ENCODE data around the gene STEAP4.

The STEAP4 gene

DNA sequence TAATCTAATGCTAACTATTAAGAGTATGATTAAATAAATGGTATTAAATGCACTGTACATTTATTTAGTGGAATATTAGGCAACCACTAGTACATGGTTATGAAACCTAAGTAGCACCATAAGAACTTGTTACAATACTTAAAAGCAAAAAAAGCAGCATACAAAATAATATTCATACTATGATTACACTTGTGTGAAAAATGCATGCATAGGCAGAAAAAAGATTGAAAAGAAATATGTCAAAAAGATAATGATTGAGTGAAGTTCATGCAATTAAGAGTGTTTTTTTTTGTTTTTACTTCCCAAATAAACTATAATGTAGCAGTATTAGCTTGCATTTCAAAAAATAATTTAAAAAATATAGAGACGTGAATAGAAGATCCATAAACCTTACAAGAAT is 66.8 kb downstream of the STEAP4 start:
- TF ChIP-seq, protein P1, sequence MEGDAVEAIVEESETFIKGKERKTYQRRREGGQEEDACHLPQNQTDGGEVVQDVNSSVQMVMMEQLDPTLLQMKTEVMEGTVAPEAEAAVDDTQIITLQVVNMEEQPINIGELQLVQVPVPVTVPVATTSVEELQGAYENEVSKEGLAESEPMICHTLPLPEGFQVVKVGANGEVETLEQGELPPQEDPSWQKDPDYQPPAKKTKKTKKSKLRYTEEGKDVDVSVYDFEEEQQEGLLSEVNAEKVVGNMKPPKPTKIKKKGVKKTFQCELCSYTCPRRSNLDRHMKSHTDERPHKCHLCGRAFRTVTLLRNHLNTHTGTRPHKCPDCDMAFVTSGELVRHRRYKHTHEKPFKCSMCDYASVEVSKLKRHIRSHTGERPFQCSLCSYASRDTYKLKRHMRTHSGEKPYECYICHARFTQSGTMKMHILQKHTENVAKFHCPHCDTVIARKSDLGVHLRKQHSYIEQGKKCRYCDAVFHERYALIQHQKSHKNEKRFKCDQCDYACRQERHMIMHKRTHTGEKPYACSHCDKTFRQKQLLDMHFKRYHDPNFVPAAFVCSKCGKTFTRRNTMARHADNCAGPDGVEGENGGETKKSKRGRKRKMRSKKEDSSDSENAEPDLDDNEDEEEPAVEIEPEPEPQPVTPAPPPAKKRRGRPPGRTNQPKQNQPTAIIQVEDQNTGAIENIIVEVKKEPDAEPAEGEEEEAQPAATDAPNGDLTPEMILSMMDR (conservative IDR thresholded peaks at IDR 0.05; ENCODE audit: control insufficient read depth, insufficient read depth, low read depth, low read length), result no peak
- DNase-seq (ENCODE audit: low read depth), result no peak
- H3K4me3 ChIP-seq (ENCODE audit: control insufficient read depth, low read depth, low read length), result no peak overlapping the region

DNA sequence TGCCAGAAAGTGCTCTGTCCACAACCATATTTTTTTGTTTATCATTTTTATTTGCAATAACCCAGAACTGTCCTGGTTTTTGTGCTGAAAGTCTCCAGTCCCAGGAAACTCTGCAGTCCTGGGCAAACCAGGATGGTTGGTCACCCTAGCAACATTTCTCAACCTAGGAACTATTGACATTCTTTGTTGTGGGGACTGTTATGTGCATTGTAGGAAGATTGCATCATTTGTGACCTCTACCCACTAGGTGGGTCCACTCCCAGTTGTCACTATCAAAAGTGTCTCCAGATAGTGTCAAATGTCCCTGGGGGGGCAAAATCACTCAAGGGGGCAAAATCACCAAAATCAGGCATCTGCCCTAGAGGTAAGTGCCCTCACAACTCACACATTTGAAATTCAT is 72.9 kb downstream of the STEAP4 start:
- no peak for DNase-seq (ENCODE audit: low read depth)
- H3K4me3 ChIP-seq (ENCODE audit: control insufficient read depth, low read depth, low read length), result no peak overlapping the region
- TF ChIP-seq, protein P1 (conservative IDR thresholded peaks at IDR 0.05; ENCODE audit: control insufficient read depth, insufficient read depth, low read depth, low read length), result no peak

DNA sequence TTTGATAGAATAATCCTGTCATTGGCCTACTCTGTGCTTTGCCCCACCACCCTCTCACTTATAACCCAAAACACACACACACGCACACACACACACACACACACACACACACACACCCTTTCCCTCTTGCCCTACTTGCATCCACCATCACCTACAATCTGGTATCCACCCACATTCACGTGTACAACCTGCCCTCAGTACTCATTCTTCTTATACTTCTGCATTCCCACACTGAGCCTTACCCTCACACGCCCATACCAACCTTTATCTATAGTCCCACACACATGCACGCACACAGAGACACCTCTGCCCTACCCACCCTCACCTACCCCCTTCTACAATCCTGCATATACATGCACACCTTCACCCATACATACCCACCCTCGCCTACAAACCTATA is 76.0 kb downstream of the STEAP4 start:
- DNase-seq (ENCODE audit: low read depth), result no peak
- H3K4me3 ChIP-seq (ENCODE audit: control insufficient read depth, low read depth, low read length), result no peak overlapping the region
- TF ChIP-seq, protein P1 (conservative IDR thresholded peaks at IDR 0.05; ENCODE audit: control insufficient read depth, insufficient read depth, low read depth, low read length), result no peak

DNA sequence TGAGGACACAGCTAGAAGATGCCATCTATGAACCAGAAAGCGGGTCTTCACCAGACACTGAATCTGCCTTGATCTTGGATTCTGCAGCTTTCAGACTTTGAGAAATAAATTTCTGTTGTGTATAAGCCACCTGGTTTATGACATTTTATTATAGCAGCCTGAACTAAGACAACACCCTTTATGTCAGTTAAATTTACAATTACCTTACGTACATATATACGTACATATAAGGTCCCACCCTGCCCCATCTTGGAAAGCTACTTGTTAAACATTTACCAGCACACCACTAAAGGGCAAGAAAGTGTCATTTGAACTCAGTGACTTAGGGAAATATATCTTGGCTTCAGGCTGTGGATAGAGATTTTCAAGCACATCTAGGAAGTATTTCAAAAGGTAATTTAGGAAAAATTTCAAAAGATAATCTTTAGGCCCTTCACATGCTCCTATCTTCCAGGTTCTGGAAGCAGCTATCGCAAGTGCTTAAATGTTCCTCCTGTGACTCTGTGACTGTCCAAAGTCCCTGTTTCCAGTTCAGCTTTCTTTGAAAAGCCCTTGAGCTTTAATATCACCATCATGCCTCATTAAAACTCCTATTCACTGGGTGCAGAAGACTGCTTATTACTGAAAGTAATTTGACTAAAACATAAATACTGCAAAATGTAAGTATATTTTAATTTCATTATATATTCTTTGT is 77.2 kb downstream of the STEAP4 start:
- no peak overlapping the region for H3K4me3 ChIP-seq (ENCODE audit: control insufficient read depth, low read depth, low read length)
- TF ChIP-seq, protein P1 (conservative IDR thresholded peaks at IDR 0.05; ENCODE audit: control insufficient read depth, insufficient read depth, low read depth, low read length), result no peak
- no peak for DNase-seq (ENCODE audit: low read depth)

DNA sequence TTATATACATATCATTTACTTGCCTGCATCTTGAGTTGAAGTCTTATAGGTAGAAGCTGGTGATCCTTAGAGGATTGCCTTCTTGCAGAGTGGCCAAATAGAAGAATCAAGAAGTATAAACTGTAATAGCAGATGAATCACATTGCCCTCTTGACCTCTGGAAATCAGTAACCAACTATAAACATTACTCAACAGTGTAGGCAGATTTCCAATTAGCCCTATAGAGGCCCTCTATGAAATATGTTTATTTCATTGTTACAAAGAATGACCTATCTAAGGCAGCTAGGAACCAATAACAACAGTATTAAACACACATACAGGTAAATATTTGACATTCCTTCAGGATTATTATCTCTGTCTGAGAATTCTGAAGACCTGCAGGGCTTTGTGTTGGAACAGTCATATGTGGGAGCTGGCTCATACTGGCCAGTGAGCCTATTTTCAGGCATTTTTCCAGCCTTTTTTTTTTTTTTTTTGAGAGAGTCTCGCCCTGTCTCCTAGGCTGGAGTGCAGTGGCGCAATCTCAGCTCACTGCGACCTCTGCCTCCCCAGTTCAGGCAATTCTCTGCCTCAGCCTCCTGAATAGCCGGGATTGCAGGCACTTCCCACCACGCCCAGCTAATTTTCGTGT is 79.7 kb downstream of the STEAP4 start:
- DNase-seq (ENCODE audit: low read depth), result peak; percentile 91
- TF ChIP-seq, protein P1 (conservative IDR thresholded peaks at IDR 0.05; ENCODE audit: control insufficient read depth, insufficient read depth, low read depth, low read length), result no peak
- H3K4me3 ChIP-seq (ENCODE audit: control insufficient read depth, low read depth, low read length), result no peak overlapping the region

DNA sequence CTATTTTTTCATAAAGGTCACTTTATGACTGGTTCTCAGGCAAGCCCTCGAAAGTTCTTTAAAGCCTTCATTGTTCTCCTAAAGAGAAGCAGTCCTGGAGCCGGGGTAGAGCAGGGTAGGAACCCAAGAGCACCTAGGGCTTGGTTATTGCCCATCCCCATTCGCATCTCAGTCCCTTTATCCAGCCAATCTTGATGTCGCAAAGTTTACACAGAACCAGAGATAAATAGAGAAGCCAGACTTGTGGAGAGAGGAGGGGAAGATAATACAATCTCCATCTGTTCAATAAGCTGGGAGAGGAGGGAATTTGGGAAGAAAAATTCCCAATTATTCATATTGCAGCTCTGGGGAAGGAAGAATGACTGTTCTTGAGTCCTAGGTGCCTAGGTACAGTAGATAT is 80.5 kb downstream of the STEAP4 start:
- no peak overlapping the region for H3K4me3 ChIP-seq (ENCODE audit: control insufficient read depth, low read depth, low read length)
- TF ChIP-seq, protein P1 (conservative IDR thresholded peaks at IDR 0.05; ENCODE audit: control insufficient read depth, insufficient read depth, low read depth, low read length), result no peak
- DNase-seq (ENCODE audit: low read depth), result no peak
